ENCODE measurements around the gene AP2M1. TPM values are rescaled to one million over a fixed set of nuclear protein-coding genes. Genes with fewer than 3 reads are reported as not detected.

The AP2M1 gene
- total RNA-seq, 1 donor from 2014 or later, result 398 TPM

DNA sequence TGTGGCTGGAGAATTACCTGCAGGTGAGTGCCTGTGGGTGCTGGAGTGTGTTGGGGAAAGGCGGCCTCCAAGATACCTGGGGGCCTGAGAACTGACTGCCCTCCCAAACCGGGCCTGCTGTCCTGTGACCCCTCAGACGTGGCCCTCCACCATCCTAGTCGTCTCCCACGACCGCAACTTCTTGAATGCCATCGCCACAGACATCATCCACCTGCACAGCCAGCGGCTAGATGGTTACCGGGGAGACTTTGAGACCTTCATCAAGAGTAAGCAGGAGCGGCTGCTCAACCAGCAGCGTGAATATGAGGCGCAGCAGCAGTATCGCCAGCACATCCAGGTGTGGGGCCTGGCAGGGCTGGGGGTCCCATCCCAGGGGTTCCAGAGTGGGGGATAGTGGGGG lies 14.8 kb downstream of the AP2M1 start:
- DNase-seq (ENCODE audit: extremely low spot score, unreplicated experiment), result no peak
- Mint-ChIP-seq H3K9me3 (ENCODE audit: unreplicated experiment) (no peaks in the 10 kb centered on the region), H3K27ac (ENCODE audit: unreplicated experiment) (no peak overlapping the region), H3K4me1 (ENCODE audit: unreplicated experiment) (peaks cover 27% of the 10 kb centered on the region), H3K36me3 (ENCODE audit: unreplicated experiment) (peaks cover 35% of the 10 kb centered on the region), H3K27me3 (ENCODE audit: unreplicated experiment) (no peaks in the 10 kb centered on the region), H3K4me3 (ENCODE audit: unreplicated experiment) (no peak overlapping the region)
- TF ChIP-seq, protein P1, sequence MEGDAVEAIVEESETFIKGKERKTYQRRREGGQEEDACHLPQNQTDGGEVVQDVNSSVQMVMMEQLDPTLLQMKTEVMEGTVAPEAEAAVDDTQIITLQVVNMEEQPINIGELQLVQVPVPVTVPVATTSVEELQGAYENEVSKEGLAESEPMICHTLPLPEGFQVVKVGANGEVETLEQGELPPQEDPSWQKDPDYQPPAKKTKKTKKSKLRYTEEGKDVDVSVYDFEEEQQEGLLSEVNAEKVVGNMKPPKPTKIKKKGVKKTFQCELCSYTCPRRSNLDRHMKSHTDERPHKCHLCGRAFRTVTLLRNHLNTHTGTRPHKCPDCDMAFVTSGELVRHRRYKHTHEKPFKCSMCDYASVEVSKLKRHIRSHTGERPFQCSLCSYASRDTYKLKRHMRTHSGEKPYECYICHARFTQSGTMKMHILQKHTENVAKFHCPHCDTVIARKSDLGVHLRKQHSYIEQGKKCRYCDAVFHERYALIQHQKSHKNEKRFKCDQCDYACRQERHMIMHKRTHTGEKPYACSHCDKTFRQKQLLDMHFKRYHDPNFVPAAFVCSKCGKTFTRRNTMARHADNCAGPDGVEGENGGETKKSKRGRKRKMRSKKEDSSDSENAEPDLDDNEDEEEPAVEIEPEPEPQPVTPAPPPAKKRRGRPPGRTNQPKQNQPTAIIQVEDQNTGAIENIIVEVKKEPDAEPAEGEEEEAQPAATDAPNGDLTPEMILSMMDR (IDR thresholded peaks at IDR 0.05), result no peak

DNA sequence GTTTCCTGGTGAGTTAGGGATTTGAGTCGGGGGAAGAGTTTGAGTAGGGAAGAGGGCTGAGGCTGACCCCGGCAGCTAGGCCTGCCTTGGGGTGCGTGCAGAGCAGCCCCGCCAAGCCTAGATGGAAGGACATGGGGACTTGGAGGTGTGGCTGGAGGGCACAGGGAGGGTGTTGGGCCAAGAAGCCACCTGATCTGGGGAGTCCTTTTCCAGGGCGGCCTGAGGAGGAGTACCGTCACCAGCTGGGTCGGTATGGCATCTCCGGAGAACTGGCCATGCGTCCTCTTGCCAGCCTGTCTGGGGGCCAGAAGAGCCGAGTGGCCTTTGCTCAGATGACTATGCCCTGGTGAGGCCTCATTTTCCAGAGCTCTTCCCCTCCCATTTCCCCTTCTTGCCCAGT lies 18.2 kb downstream of the AP2M1 start:
- H3K27me3 Mint-ChIP-seq (ENCODE audit: unreplicated experiment), result no peaks in the 10 kb centered on the region
- no peak overlapping the region for H3K4me3 Mint-ChIP-seq (ENCODE audit: unreplicated experiment)
- no peak overlapping the region for H3K27ac Mint-ChIP-seq (ENCODE audit: unreplicated experiment)
- TF ChIP-seq, protein P1 (IDR thresholded peaks at IDR 0.05), result no peak
- H3K36me3 Mint-ChIP-seq (ENCODE audit: unreplicated experiment), result peaks cover 47% of the 10 kb centered on the region
- no peaks in the 10 kb centered on the region for H3K9me3 Mint-ChIP-seq (ENCODE audit: unreplicated experiment)
- no peak for DNase-seq (ENCODE audit: extremely low spot score, unreplicated experiment)
- H3K4me1 Mint-ChIP-seq (ENCODE audit: unreplicated experiment), result peaks cover 3% of the 10 kb centered on the region

DNA sequence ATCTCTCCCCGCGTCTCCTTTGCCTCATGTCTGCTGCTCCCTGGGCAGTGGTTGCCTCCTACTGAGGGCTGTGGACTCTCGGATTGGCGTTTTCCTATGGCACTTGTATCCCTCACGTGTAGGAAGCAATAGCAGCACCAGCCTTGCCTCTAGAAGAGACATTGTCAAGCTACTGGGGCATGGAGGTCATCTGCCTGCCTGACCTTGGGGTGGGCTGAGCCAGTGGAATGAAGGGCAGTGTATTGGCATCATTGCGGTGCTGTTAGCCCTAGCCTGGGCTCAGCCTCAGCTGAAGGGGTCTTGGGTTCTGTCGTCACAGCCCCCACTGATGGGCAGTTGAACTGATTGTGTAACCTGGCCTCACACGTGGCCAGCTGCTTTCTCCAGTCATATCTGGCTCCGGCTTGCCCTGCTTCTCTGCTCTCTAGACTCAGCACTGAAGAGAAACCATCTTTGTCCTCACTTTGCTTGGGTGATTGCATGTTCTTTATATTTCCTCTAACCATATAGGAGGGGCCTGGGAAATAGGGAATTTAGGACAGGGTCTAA lies 19.4 kb downstream of the AP2M1 start:
- DNase-seq (ENCODE audit: extremely low spot score, unreplicated experiment), result no peak
- H3K4me3 Mint-ChIP-seq (ENCODE audit: unreplicated experiment), result no peak overlapping the region
- peaks cover 47% of the 10 kb centered on the region for H3K36me3 Mint-ChIP-seq (ENCODE audit: unreplicated experiment)
- H3K9me3 Mint-ChIP-seq (ENCODE audit: unreplicated experiment), result no peaks in the 10 kb centered on the region
- no peaks in the 10 kb centered on the region for H3K4me1 Mint-ChIP-seq (ENCODE audit: unreplicated experiment)
- H3K27me3 Mint-ChIP-seq (ENCODE audit: unreplicated experiment), result no peaks in the 10 kb centered on the region
- no peak overlapping the region for H3K27ac Mint-ChIP-seq (ENCODE audit: unreplicated experiment)
- TF ChIP-seq, protein P1 (IDR thresholded peaks at IDR 0.05), result no peak

DNA sequence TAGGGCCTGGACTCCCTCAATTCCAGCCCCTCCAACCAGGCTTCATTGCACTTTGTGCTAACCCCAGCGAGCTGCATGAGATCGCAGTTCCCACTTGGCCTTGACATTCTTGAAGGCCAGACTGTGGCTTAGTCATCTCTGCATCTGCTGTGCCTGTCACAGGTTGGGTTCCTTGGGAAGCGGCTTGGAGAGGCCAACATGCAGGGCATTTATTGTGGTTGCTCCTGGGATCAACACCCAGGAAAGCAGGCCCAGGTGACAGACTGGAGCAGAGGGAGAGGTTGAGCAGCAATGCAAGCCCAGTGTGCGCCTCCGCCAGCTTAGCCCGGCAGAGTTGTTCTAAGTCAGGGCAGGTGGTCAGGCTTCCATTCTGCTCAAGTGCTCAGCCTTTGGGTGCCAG lies 21.9 kb downstream of the AP2M1 start:
- H3K4me1 Mint-ChIP-seq (ENCODE audit: unreplicated experiment), result no peaks in the 10 kb centered on the region
- no peak overlapping the region for H3K27ac Mint-ChIP-seq (ENCODE audit: unreplicated experiment)
- no peak for DNase-seq (ENCODE audit: extremely low spot score, unreplicated experiment)
- no peaks in the 10 kb centered on the region for H3K27me3 Mint-ChIP-seq (ENCODE audit: unreplicated experiment)
- no peaks in the 10 kb centered on the region for H3K9me3 Mint-ChIP-seq (ENCODE audit: unreplicated experiment)
- TF ChIP-seq, protein P1 (IDR thresholded peaks at IDR 0.05), result no peak
- H3K4me3 Mint-ChIP-seq (ENCODE audit: unreplicated experiment), result no peak overlapping the region
- H3K36me3 Mint-ChIP-seq (ENCODE audit: unreplicated experiment), result peaks cover 34% of the 10 kb centered on the region

DNA sequence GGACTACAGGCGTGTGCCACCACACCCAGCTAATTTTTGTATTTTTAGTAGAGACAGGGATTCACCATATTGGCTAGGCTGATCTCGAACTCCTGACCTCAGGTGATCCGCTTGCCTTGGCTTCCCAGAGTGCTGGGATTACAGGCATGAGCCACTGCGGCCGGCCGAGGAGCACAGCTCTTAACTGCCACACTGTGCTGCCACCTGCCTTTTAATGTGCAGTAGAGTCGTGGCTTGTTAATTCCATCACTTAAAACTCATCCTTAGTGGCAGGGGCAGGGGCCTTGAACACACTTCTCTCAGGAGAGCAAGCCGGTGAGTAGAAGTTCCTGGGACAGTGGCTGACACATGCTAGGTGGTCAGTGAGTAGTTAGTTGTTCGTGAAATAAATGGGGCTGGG lies 23.9 kb downstream of the AP2M1 start:
- Mint-ChIP-seq H3K9me3 (ENCODE audit: unreplicated experiment) (no peaks in the 10 kb centered on the region), H3K27ac (ENCODE audit: unreplicated experiment) (no peak overlapping the region), H3K4me1 (ENCODE audit: unreplicated experiment) (no peaks in the 10 kb centered on the region), H3K27me3 (ENCODE audit: unreplicated experiment) (peaks cover 3% of the 10 kb centered on the region), H3K4me3 (ENCODE audit: unreplicated experiment) (no peak overlapping the region), H3K36me3 (ENCODE audit: unreplicated experiment) (peaks cover 19% of the 10 kb centered on the region)
- DNase-seq (ENCODE audit: extremely low spot score, unreplicated experiment), result no peak
- TF ChIP-seq, protein P1 (IDR thresholded peaks at IDR 0.05), result no peak

Measured in osteocyte (in vitro differentiated cells).